Stimulated activated CD8-positive, alpha-beta memory T cell treated with anti-CD3 and anti-CD28 coated beads, Interleukin-4, amount 100 ng/mL, for 24 hours (primary cell): ENCODE results near the gene SLC39A8.

Source experiments
- DNase-seq: peaks from one replicate; pipeline ENCODE4 v3.0.0-alpha.2; 2020; ENCODE audit warnings: low read depth

The SLC39A8 gene

GRCh38 chr4:102230194-102230593 is 115.1 kb downstream of the SLC39A8 start:
- no peak for DNase-seq

- DNase-seq, result no peak
These were observed 117.9 kb downstream of the SLC39A8 start for GRCh38 chr4:102227388-102227787.

- DNase-seq, result no peak
These were observed 121.8 kb downstream of the SLC39A8 start for GRCh38 chr4:102223461-102223860.

- DNase-seq, result no peak
These were observed 122.4 kb downstream of the SLC39A8 start for GRCh38 chr4:102222838-102223409.

GRCh38 chr4:102219129-102219528 is 126.2 kb downstream of the SLC39A8 start:
- DNase-seq, result no peak

- no peak for DNase-seq
These were observed 126.6 kb downstream of the SLC39A8 start for GRCh38 chr4:102218656-102219055.

GRCh38 chr4:102217775-102218355 is 127.4 kb downstream of the SLC39A8 start:
- no peak for DNase-seq

- DNase-seq, result no peak
These were observed 127.9 kb downstream of the SLC39A8 start for GRCh38 chr4:102217345-102217744.

GRCh38 chr4:102216666-102217065 is 128.6 kb downstream of the SLC39A8 start:
- DNase-seq, result no peak

- DNase-seq, result no peak
These were observed 132.3 kb downstream of the SLC39A8 start for GRCh38 chr4:102213031-102213430.
